Coronary artery (tissue), 2 donors: Measurements from ENCODE around the gene C2CD2.
A peak's percentile ranks its signal among the peaks of the same experiment; 100 is the strongest.

ENCODE experiments used
- DNase-seq: peaks from one replicate; pipeline ENCODE4 v3.0.0-alpha.2; 2017; ENCODE audit warnings: low spot score
- H3K27ac ChIP-seq, 2 donors: fragments of 200-600 bp; sonication (generic); one replicate each; pipeline ENCODE4 v1.5.1; 2016 to 2019
- H3K4me3 ChIP-seq: fragments of 200-600 bp; sonication (generic); 2 replicates; pipeline ENCODE4 v1.5.1; 2016; ENCODE audit warnings: mild to moderate bottlenecking, moderate library complexity
- CTCF ChIP-seq: fragments of 200-600 bp; sonication (generic); IDR thresholded peaks from one replicate; pipeline ENCODE4 v1.5.1; 2019; ENCODE audit warnings: antibody characterized with exemption

C2CD2 gene

GRCh38 chr21:41932191-41932575 is 21.6 kb downstream of the C2CD2 start:
- DNase-seq = no peak
- no peak for TF ChIP-seq CTCF
- Histone ChIP-seq H3K27ac (peak overlapping the region in 1 of 2 donors; percentile 88), H3K4me3 (no peak overlapping the region)

- no peak for TF ChIP-seq CTCF
- no peak for DNase-seq
Measured at GRCh38 chr21:41931041-41931451, 22.8 kb downstream of the C2CD2 start.

GRCh38 chr21:41929248-41929647 is 24.6 kb downstream of the C2CD2 start:
- no peak overlapping the region for H3K4me3 ChIP-seq
- no peak for DNase-seq
- TF ChIP-seq CTCF = no peak
- H3K27ac ChIP-seq = peak overlapping the region in 1 of 2 donors; percentile 42

More at GRCh38 chr21:41931041-41931451, 22.8 kb downstream of the C2CD2 start:
- Histone ChIP-seq H3K27ac (peak overlapping the region in 1 of 2 donors; percentile 38), H3K4me3 (no peak overlapping the region)

GRCh38 chr21:41928621-41929220 is 25.1 kb downstream of the C2CD2 start:
- peak overlapping the region in 1 of 2 donors; percentile 35 for H3K27ac ChIP-seq
- TF ChIP-seq CTCF = no peak
- no peak for DNase-seq
- no peak overlapping the region for H3K4me3 ChIP-seq

GRCh38 chr21:41927727-41928409 is 25.9 kb downstream of the C2CD2 start:
- TF ChIP-seq CTCF = no peak
- Histone ChIP-seq H3K4me3 (no peak overlapping the region), H3K27ac (peak overlapping the region; percentile 90)
- DNase-seq = no peak

GRCh38 chr21:41926807-41927171 is 27.0 kb downstream of the C2CD2 start:
- TF ChIP-seq CTCF = no peak
- Histone ChIP-seq H3K4me3 (peak overlapping the region; percentile 71), H3K27ac (peak overlapping the region; percentile 90)
- DNase-seq = no peak
